AG04449 (cell line): ENCODE results near the gene DENND11.

Experiments used
- CTCF ChIA-PET: fragments of 350-600 bp; formaldehyde crosslinking; extraction: SDS; loops from one replicate; lab custom pipeline; 2021; ENCODE audit warnings: antibody characterized with exemption; lab: Yijun Ruan, JAX
- POLR2A ChIA-PET: fragments of 400-600, 350-600 bp; formaldehyde crosslinking; extraction: SDS; loops from one replicate; lab custom pipeline; 2020; ENCODE audit warnings: antibody characterized with exemption, inconsistent platforms; lab: Yijun Ruan, JAX
- DNase-seq: peaks from one replicate; pipeline ENCODE4 v3.0.0-alpha.2; 2010; ENCODE audit warnings: low read depth, low spot score
- H3K4me3 ChIP-seq: 2 replicates; pipeline ENCODE4 v1.5.1; 2011; ENCODE audit warnings: low read depth, mild to moderate bottlenecking, control low read depth, low read length
- TF ChIP-seq, protein P1 (sequence below): IDR thresholded peaks from one replicate; pipeline ENCODE4 v1.5.1; 2011; ENCODE audit warnings: mild to moderate bottlenecking, moderate library complexity, low read length, control low read depth, inconsistent platforms; ENCODE audit not compliant: insufficient read depth; ENCODE audit errors: missing control alignments

DENND11 gene

GRCh38 chr7:141717450-141717849, 15.5 kb upstream of the DENND11 start:
- TF ChIP-seq, protein P1, sequence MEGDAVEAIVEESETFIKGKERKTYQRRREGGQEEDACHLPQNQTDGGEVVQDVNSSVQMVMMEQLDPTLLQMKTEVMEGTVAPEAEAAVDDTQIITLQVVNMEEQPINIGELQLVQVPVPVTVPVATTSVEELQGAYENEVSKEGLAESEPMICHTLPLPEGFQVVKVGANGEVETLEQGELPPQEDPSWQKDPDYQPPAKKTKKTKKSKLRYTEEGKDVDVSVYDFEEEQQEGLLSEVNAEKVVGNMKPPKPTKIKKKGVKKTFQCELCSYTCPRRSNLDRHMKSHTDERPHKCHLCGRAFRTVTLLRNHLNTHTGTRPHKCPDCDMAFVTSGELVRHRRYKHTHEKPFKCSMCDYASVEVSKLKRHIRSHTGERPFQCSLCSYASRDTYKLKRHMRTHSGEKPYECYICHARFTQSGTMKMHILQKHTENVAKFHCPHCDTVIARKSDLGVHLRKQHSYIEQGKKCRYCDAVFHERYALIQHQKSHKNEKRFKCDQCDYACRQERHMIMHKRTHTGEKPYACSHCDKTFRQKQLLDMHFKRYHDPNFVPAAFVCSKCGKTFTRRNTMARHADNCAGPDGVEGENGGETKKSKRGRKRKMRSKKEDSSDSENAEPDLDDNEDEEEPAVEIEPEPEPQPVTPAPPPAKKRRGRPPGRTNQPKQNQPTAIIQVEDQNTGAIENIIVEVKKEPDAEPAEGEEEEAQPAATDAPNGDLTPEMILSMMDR, result no peak
- no peak for DNase-seq
- CTCF ChIA-PET, result interaction anchor here (1.0 to 1.2 kb wide), 2 partner anchors 20 kb away, joined by 3 read pairs; partner anchors contain the start of gene SSBP1
- POLR2A ChIA-PET, result no interaction called here
- no peak overlapping the region for H3K4me3 ChIP-seq

DNA sequence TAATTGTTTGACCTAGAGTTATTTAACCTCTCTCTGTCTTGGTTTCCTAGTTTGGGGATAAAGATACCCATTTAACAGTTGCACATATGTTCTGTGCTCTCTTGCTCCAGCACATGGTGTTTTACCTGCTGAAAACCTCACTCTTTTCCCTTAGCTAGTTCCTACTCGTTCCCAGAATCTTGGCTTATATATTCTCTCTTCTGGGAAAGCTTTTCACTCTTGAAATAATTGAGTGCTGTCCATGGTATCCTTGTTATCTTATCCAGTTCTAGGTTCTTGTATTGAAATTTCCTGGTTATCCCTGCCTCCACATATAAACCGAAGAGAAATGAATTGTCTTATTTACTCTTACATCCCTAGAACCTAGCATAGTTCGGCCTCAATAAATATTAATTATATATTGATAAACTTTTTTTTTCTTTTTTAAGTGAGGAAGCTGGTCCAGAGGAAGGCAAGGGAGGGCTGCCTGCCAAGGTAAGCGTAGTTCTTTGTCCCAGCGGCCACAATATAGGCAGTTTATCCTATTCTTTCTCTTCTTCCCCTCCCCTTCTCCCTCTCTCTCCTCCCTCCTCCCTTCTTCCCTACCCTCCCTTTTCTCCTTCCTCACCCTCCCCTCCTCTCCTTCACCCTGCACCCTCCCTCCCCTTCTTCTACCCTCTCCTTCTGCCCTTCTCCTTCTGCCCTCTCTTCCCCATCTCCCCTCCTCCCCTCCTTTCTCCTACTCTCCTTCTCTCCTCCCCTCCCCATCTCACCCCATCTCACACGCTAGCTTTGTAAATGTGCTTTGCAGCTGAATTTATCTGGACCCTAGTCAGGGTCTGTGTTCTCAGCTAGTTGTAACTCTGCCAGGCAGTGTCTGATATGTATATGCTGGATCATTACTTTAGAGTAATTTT, 14.1 kb upstream of the DENND11 start:
- ChIA-PET CTCF (interaction anchor here (1.0 kb wide), 2 partner anchors 11 to 22 kb away, joined by 3 read pairs; partner anchors contain the start of gene SSBP1), POLR2A (no interaction called here)
- no peak overlapping the region for H3K4me3 ChIP-seq
- no peak for DNase-seq
- TF ChIP-seq, protein P1, result no peak

DNA sequence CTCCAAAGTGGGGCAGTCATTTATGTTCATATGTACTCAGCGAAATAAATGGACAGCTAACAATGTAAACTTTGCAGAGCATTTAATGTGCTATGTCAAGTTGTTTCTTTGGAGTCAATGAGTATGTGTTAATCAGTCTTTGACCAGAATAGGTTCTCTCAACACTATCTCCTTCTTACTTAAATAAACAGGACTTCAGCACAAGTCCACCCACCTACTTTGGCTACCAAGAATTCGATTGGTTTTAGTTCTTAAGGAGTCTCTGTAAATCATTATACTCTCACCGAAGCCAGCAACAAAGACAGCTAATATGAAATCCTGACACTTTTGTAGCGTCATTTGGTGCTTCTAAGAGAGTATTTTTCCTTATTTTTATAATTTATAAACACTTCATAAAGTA, 13.1 kb upstream of the DENND11 start:
- TF ChIP-seq, protein P1, result no peak
- ChIA-PET POLR2A (no interaction called here), CTCF (interaction anchor here (1.0 kb wide), 1 partner anchor 10 kb away, joined by 3 read pairs; no protein-coding TSS in a partner anchor)
- DNase-seq, result no peak
- H3K4me3 ChIP-seq, result no peak overlapping the region

GRCh38 chr7:141714571-141714970, 12.6 kb upstream of the DENND11 start:
- CTCF ChIA-PET, result interaction anchor here (2.2 kb wide), 1 partner anchor 23 kb away, joined by 11 read pairs; the partner anchor contains the start of gene SSBP1
- POLR2A ChIA-PET, result no interaction called here
- no peak overlapping the region for H3K4me3 ChIP-seq
- TF ChIP-seq, protein P1, result no peak
- no peak for DNase-seq

- TF ChIP-seq, protein P1, result no peak
- ChIA-PET CTCF (interaction anchor here (2.2 kb wide), 1 partner anchor 24 kb away, joined by 11 read pairs; the partner anchor contains the start of gene SSBP1), POLR2A (no interaction called here)
- H3K4me3 ChIP-seq, result no peak overlapping the region
- DNase-seq, result no peak
Observed at GRCh38 chr7:141713890-141714289, 11.9 kb upstream of the DENND11 start.
